H1 (cell line): Measurements from ENCODE around the gene THAP7. TPM values are rescaled to one million over a fixed set of nuclear protein-coding genes. Genes with fewer than 3 reads are reported as not detected.

Experiments
- CTCF ChIA-PET: fragments of 300-600 bp; sonication (Branson Sonifier 250); formaldehyde crosslinking; loops from one replicate; lab custom pipeline; 2021; ENCODE audit not compliant: partially characterized antibody; lab: Charles Lee
- POLR2A ChIA-PET: fragments of 300-600 bp; sonication (Branson Sonifier 250); formaldehyde crosslinking; loops from one replicate; lab custom pipeline; 2021; ENCODE audit warnings: inconsistent platforms; ENCODE audit not compliant: partially characterized antibody; lab: Charles Lee
- DNase-seq, 2 experiments: peaks; one replicate each; pipeline versions ENCODE4 v3.0.0 to v3.0.0-alpha.2; 2010 to 2022; ENCODE audit warnings: low spot score in 2 of 2, low read depth in 1 of 2, mixed read lengths in 1 of 2
- FAIRE-seq: peaks from 2 replicates; lab custom pipeline; 2011; peaks lifted over from hg19 to GRCh38; lab: Jason Lieb, UNC
- H2AFZ ChIP-seq: 2 replicates; pipeline ENCODE4 v1.8.1; 2012; ENCODE audit warnings: low read length, inconsistent platforms
- H2AK5ac ChIP-seq: 2 replicates; pipeline ENCODE4 v1.6.1; 2013; ENCODE audit warnings: low read depth, low read length
- H2BK120ac ChIP-seq: replicated peaks from 2 replicates; pipeline ENCODE3; 2013; ENCODE audit warnings: low read depth, low read length, inconsistent platforms
- H2BK12ac ChIP-seq: 2 replicates; pipeline ENCODE4 v1.6.1; 2013; ENCODE audit warnings: low read depth, low read length
- H2BK15ac ChIP-seq: 2 replicates; pipeline ENCODE4 v1.6.1; 2013; ENCODE audit warnings: low read length
- H2BK20ac ChIP-seq: 2 replicates; pipeline ENCODE4 v1.6.1; 2013; ENCODE audit warnings: low read length
- H2BK5ac ChIP-seq: 2 replicates; pipeline ENCODE4 v1.6.1; 2013; ENCODE audit warnings: low read depth, low read length
- H3K14ac ChIP-seq: 2 replicates; pipeline ENCODE4 v1.6.1; 2013; ENCODE audit warnings: inconsistent platforms; ENCODE audit not compliant: insufficient read length
- H3K18ac ChIP-seq: 2 replicates; pipeline ENCODE4 v1.6.1; 2013; ENCODE audit warnings: low read length; ENCODE audit errors: extremely low read depth
- H3K23ac ChIP-seq: 2 replicates; pipeline ENCODE4 v1.6.1; 2013; ENCODE audit warnings: inconsistent platforms; ENCODE audit not compliant: insufficient read length
- H3K23me2 ChIP-seq: 2 replicates; pipeline ENCODE4 v1.6.1; 2013; ENCODE audit warnings: low read depth, low read length
- H3K27ac ChIP-seq: 2 replicates; pipeline ENCODE4 v1.6.1; 2011; ENCODE audit warnings: low read depth, low read length, inconsistent platforms
- H3K27me3 ChIP-seq, 4 experiments: replicated peaks in 1 of 4; 1 replicate in 1 of 4; 2 replicates in 3 of 4; pipeline versions ENCODE4 v1.6.1 to v1.8.1; 2011 to 2013; ENCODE audit warnings: low read length in 3 of 4, mild to moderate bottlenecking in 3 of 4, inconsistent platforms in 2 of 4, mixed read lengths in 2 of 4, moderate library complexity in 1 of 4; ENCODE audit not compliant: control insufficient read depth in 3 of 4, insufficient read depth in 3 of 4; ENCODE audit errors: extremely low read depth in 1 of 4
- H3K36me3 ChIP-seq, 4 experiments: 2 replicates each; pipeline versions ENCODE4 v1.6.1 to v1.8.1; 2011 to 2013; ENCODE audit warnings: mild to moderate bottlenecking in 4 of 4, low read length in 3 of 4, moderate library complexity in 2 of 4, control low read depth in 1 of 4, inconsistent platforms in 1 of 4; ENCODE audit not compliant: insufficient read depth in 4 of 4, control insufficient read depth in 2 of 4
- H3K4ac ChIP-seq: replicated peaks from 2 replicates; pipeline ENCODE3; 2013; ENCODE audit warnings: low read length, low read depth, mixed read lengths, inconsistent platforms; ENCODE audit not compliant: insufficient read length
- H3K4me1 ChIP-seq, 4 experiments: replicated peaks in 1 of 4; 1 replicate in 1 of 4; 2 replicates in 3 of 4; pipeline versions ENCODE4 v1.6.1 to v1.8.1; 2011 to 2013; ENCODE audit warnings: low read length in 3 of 4, inconsistent platforms in 2 of 4, mixed read lengths in 1 of 4; ENCODE audit not compliant: insufficient read depth in 4 of 4, control insufficient read depth in 3 of 4
- H3K4me2 ChIP-seq, 2 experiments: 2 replicates each; pipeline versions ENCODE4 v1.6.1 to v1.8.1; 2011 to 2013; ENCODE audit warnings: low read depth in 2 of 2, low read length in 2 of 2, control low read depth in 1 of 2, inconsistent platforms in 1 of 2, mild to moderate bottlenecking in 1 of 2; ENCODE audit not compliant: insufficient read depth in 1 of 2
- H3K4me3 ChIP-seq, 4 experiments: fragments of 200-600, 300-600 bp in 1 of 4; sonication (generic), shearing (Covaris generic), sonication (Bioruptor Twin) in 1 of 4; 2 replicates each; pipeline versions ENCODE4 v1.5.1 to v1.8.1; 2011 to 2016; ENCODE audit warnings: low read length in 4 of 4, low read depth in 3 of 4, control low read depth in 2 of 4, inconsistent platforms in 2 of 4, mild to moderate bottlenecking in 2 of 4, mixed read lengths in 1 of 4, moderate library complexity in 1 of 4; ENCODE audit not compliant: insufficient read depth in 2 of 4; ENCODE audit errors: extremely low read depth in 1 of 4
- H3K56ac ChIP-seq: replicated peaks from 2 replicates; pipeline ENCODE3; 2013; ENCODE audit warnings: low read depth, mild to moderate bottlenecking, mixed read lengths, low read length, inconsistent platforms; ENCODE audit not compliant: insufficient read length
- H3K79me1 ChIP-seq: 2 replicates; pipeline ENCODE4 v1.6.1; 2013; ENCODE audit warnings: low read depth, low read length, control low read depth
- H3K79me2 ChIP-seq, 2 experiments: 2 replicates each; pipeline versions ENCODE4 v1.6.1 to v1.8.1; 2012 to 2013; ENCODE audit warnings: low read length in 2 of 2, mild to moderate bottlenecking in 2 of 2, inconsistent platforms in 1 of 2; ENCODE audit not compliant: insufficient read depth in 2 of 2, control insufficient read depth in 1 of 2
- H3K9ac ChIP-seq, 4 experiments: replicated peaks in 1 of 4; 1 replicate in 1 of 4; 2 replicates in 3 of 4; pipeline versions ENCODE4 v1.6.1 to v1.8.1; 2011 to 2013; ENCODE audit warnings: low read depth in 3 of 4, low read length in 3 of 4, control low read depth in 2 of 4, mild to moderate bottlenecking in 2 of 4, moderate library complexity in 2 of 4, inconsistent platforms in 1 of 4; ENCODE audit errors: extremely low read depth in 1 of 4
- H3K9me3 ChIP-seq, 2 experiments: 2 replicates each; pipeline versions ENCODE4 v1.6.1 to v1.8.1; 2012 to 2013; ENCODE audit warnings: mild to moderate bottlenecking in 2 of 2, moderate library complexity in 2 of 2, control low read depth in 1 of 2, inconsistent platforms in 1 of 2, low read depth in 1 of 2, low read length in 1 of 2, mixed read lengths in 1 of 2; ENCODE audit not compliant: insufficient read depth in 2 of 2
- H4K20me1 ChIP-seq, 2 experiments: replicated peaks in 1 of 2; 2 replicates each; pipeline versions ENCODE3 to v1.8.1; 2011 to 2013; ENCODE audit warnings: inconsistent platforms in 2 of 2, low read length in 2 of 2, mild to moderate bottlenecking in 1 of 2; ENCODE audit not compliant: insufficient read depth in 2 of 2, control insufficient read depth in 1 of 2
- H4K5ac ChIP-seq: 2 replicates; pipeline ENCODE4 v1.6.1; 2013; ENCODE audit warnings: low read length, low read depth, mixed read lengths, inconsistent platforms; ENCODE audit not compliant: insufficient read length
- H4K8ac ChIP-seq: 2 replicates; pipeline ENCODE4 v1.8.0; 2013; ENCODE audit warnings: mild to moderate bottlenecking, moderate library complexity, low read length, inconsistent platforms; ENCODE audit not compliant: insufficient read depth; ENCODE audit errors: extremely low read depth
- H4K91ac ChIP-seq: replicated peaks from 2 replicates; pipeline ENCODE3; 2013; ENCODE audit warnings: low read length, mixed read lengths, inconsistent platforms; ENCODE audit not compliant: insufficient read length
- BCL11A ChIP-seq, 2 experiments: IDR thresholded peaks; one replicate each; pipeline ENCODE4 v1.6.1; 2011; ENCODE audit warnings: low read depth in 2 of 2, low read length in 2 of 2, mild to moderate bottlenecking in 2 of 2
- CREB1 ChIP-seq: IDR thresholded peaks from 2 replicates; pipeline ENCODE4 v1.6.1; 2012; ENCODE audit warnings: inconsistent platforms
- EP300 ChIP-seq, 2 experiments: IDR thresholded peaks; 1 replicate in 1 of 2; 2 replicates in 1 of 2; pipeline ENCODE4 v1.6.1; 2011 to 2012; ENCODE audit warnings: low read depth in 2 of 2, low read length in 2 of 2, mild to moderate bottlenecking in 2 of 2, borderline replicate concordance in 1 of 2, inconsistent platforms in 1 of 2, moderate library complexity in 1 of 2
- JUND ChIP-seq: IDR thresholded peaks from 2 replicates; pipeline ENCODE4 v1.6.1; 2011; ENCODE audit warnings: mild to moderate bottlenecking, improper control_type of control experiment, low read length
- KDM4A ChIP-seq: IDR thresholded peaks from one replicate; pipeline ENCODE4 v1.7.1; 2012; ENCODE audit warnings: low read depth, mild to moderate bottlenecking, moderate library complexity, low read length, inconsistent platforms; ENCODE audit not compliant: severe bottlenecking
- PHF8 ChIP-seq: fragments of 200-600 bp; sonication (generic); conservative IDR thresholded peaks from 2 replicates; pipeline ENCODE4 v1.7.1; 2012; ENCODE audit warnings: low read depth, mild to moderate bottlenecking, inconsistent platforms, low read length, moderate library complexity
- POU5F1 ChIP-seq: IDR thresholded peaks from 2 replicates; pipeline ENCODE4 v1.6.1; 2011; ENCODE audit warnings: low read depth, mild to moderate bottlenecking, low read length, moderate library complexity
- RBBP5 ChIP-seq: IDR thresholded peaks from 2 replicates; pipeline ENCODE4 v1.7.1; 2012; ENCODE audit warnings: low read depth, mild to moderate bottlenecking, inconsistent platforms, low read length, moderate library complexity, borderline replicate concordance
- TCF12 ChIP-seq: IDR thresholded peaks from 2 replicates; pipeline ENCODE4 v1.6.1; 2011; ENCODE audit warnings: low read depth, mild to moderate bottlenecking, low read length
- WGBS, 2 experiments: shearing (Covaris generic) in 1 of 2; methylation state at CpG; one replicate each; pipeline versions ENCODE4 v1.1.6 to v1.1.7; 2013 to 2015; ENCODE audit warnings: low lambda C conversion rate in 2 of 2, mixed read lengths in 2 of 2, inconsistent platforms in 1 of 2, low coverage in 1 of 2, missing lambda C conversion rate in 1 of 2; ENCODE audit not compliant: insufficient replicate concordance in 2 of 2, insufficient coverage in 1 of 2, insufficient read length in 1 of 2; ENCODE audit errors: extremely low coverage in 1 of 2, missing lambda C conversion rate in 1 of 2; 5-methylcytosine and 5-hydroxymethylcytosine counted together
- polyA plus RNA-seq, 7 experiments: library from polyadenylated mRNA; depleted of rRNA in 3 of 7; stranded (reverse) in 5 of 7; unstranded in 2 of 7; fragments of >200 nt in 5 of 7; fragments of 200-250 nt in 2 of 7; gene quantifications; 1 replicate in 5 of 7; 2 replicates in 1 of 7; 4 replicates in 1 of 7; pipeline versions ENCODE4 v1.2.1 to v1.2.3, GENCODE V29; 2011 to 2013; ENCODE audit warnings: missing spikeins in 2 of 7, mixed read lengths in 2 of 7
- total RNA-seq: library from RNA; stranded (reverse); fragmentation: NEBNext Ultra II Directional; extraction: Animal tissue kit (Norgen Biotek cat#: 25700); gene quantifications from 2 replicates; pipeline ENCODE4 v1.2.1, GENCODE V29; 2021
- TF ChIP-seq, protein P1 (sequence below): IDR thresholded peaks from 2 replicates; pipeline ENCODE4 v1.6.1; 2011; ENCODE audit warnings: low read length, improper control_type of control experiment

Gene THAP7
- total and polyA plus RNA-seq, 2 of the 8 experiments (the other 6 are each of a cell fraction or from before 2014, with no cell fraction given) = 16.9 to 32.5 TPM

DNA sequence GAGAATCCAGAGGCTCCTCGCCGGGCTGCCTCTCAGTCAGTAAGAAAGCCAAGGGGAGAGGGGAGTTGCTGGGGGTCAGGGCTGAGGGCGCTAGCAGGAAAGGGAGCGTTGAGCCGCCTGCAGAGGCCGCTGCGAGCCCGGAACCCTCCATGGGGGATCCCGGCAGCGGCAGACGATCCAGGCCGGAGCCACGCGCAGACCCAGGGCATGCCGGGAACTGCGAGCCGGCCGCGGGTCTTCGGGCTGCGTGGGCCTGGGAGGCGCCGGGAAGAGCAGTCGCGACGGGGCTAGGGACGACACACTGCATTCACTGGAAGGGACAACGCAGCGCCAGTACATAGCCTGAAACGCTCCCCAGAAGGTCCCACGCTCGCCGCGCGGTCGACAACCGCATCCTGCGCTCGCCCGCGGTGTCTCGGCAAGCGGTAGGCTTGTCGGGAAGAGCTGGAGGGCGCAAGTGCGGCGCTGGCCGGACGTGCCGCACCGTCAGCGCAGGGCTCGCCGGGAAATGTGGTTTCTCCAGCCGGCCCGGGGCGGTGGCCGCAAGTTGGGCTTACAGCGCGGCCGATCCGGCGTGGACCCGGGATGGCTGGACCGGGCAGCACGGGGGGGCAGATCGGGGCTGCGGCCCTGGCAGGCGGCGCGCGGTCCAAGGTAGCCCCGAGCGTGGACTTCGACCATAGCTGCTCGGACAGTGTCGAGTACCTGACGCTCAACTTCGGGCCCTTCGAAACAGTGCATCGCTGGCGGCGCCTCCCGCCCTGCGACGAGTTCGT is 19.9 kb downstream of the THAP7 start, which contains the start of gene LZTR1:
TSS of gene LZTR1 (plus strand) at position 511 of the 776 bp plus-strand sequence. CDS start at position 586, 75 bp downstream.
- no peak for FAIRE-seq
- 2% methylated on average over 81 of the region's 87 CpGs; no CpG with 5 or more reads in 1 of the 2 experiments for WGBS, 2 experiments
- CTCF ChIA-PET = interaction anchor here (0.6 to 1.9 kb wide), 16 partner anchors 9 to 177 kb away, joined by 3 to 10 read pairs (median 4); partner anchors contain the start of genes AIFM3, P2RX6 and THAP7
- TF ChIP-seq KDM4A (peak; percentile 92), POU5F1 (no peak), TCF12 (no peak), BCL11A (IDR thresholded peaks at IDR 0.05; ENCODE audit: low read depth in 2 of 2, low read length in 2 of 2) (no peak), RBBP5 (peak; percentile 77), PHF8 (peak; percentile 99), EP300 (IDR thresholded peaks at IDR 0.05; ENCODE audit: borderline replicate concordance in 1 of 2, low read depth in 2 of 2, low read length in 2 of 2) (no peak; a peak in 1 of 3 replicates), JUND (no peak), CREB1 (peak; percentile 63)
- TF ChIP-seq, protein P1, sequence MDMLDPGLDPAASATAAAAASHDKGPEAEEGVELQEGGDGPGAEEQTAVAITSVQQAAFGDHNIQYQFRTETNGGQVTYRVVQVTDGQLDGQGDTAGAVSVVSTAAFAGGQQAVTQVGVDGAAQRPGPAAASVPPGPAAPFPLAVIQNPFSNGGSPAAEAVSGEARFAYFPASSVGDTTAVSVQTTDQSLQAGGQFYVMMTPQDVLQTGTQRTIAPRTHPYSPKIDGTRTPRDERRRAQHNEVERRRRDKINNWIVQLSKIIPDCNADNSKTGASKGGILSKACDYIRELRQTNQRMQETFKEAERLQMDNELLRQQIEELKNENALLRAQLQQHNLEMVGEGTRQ = no peak

More for the DNA sequence above, 19.9 kb downstream of the THAP7 start, which contains the start of gene LZTR1:
- DNase-seq = peak in 1 of 2 experiments; percentile 86
- H3K23me2 ChIP-seq = peaks cover 8% of the 10 kb centered on the region
- peak within 1 kb of the TSS; percentile 71 for H3K56ac ChIP-seq
- peak within 1 kb of the TSS; percentile 14; the same call in 1 of the 2 replicates for H2BK15ac ChIP-seq
- H3K23ac ChIP-seq = no peak within 1 kb of the TSS
- H2BK5ac ChIP-seq = peak within 1 kb of the TSS; percentile 97; the same call in 1 of the 2 replicates
- no peaks in the 10 kb centered on the region; a peak in 1 of 8 replicates for H3K36me3 ChIP-seq
- no peaks in the 10 kb centered on the region for H3K79me1 ChIP-seq
- no peak within 1 kb of the TSS for H2BK20ac ChIP-seq
- H4K20me1 ChIP-seq = peaks cover 0 to 3% of the 10 kb centered on the region in 2 experiments
- peak within 1 kb of the TSS; percentile 99 for H4K91ac ChIP-seq
- no peak within 1 kb of the TSS for H2BK12ac ChIP-seq
- peak within 1 kb of the TSS; percentile 90 for H3K27ac ChIP-seq
- H3K4me3 ChIP-seq = peak within 1 kb of the TSS; percentile 68 to 86 (median 74)
- no peak within 1 kb of the TSS for H3K14ac ChIP-seq
- H2BK120ac ChIP-seq = peak within 1 kb of the TSS; percentile 92
- POLR2A ChIA-PET = interaction anchor here (0.9 to 4.6 kb wide), 14 partner anchors 8 to 63 kb away, joined by 3 to 45 read pairs (median 5); partner anchors contain the start of gene THAP7
- H4K5ac ChIP-seq = peak within 1 kb of the TSS; percentile 98
- H3K79me2 ChIP-seq = no peaks in the 10 kb centered on the region
- peaks cover 11 to 17% of the 10 kb centered on the region in 2 experiments for H3K9me3 ChIP-seq
- H4K8ac ChIP-seq = peak within 1 kb of the TSS; percentile 99
- H3K18ac ChIP-seq = peak within 1 kb of the TSS; percentile 95
- peak within 1 kb of the TSS; percentile 83 for H3K4ac ChIP-seq
- peak within 1 kb of the TSS; percentile 78 for H2AFZ ChIP-seq
- H3K4me1 ChIP-seq = peaks cover 5 to 25% (median 8%) of the 10 kb centered on the region in 4 experiments; a peak in 6 of 7 replicates
- peaks cover 0 to 14% (median 7%) of the 10 kb centered on the region in 4 experiments; a peak in 5 of 7 replicates for H3K27me3 ChIP-seq
- 0 out of 2 replicates have a peak within 1 kb of the TSS, but pooled peaks have one; percentile 10 for H2AK5ac ChIP-seq
- peak within 1 kb of the TSS; percentile 61 to 85 (median 79) for H3K9ac ChIP-seq
- H3K4me2 ChIP-seq = peak within 1 kb of the TSS; percentile 50 to 92
